Upper lobe of left lung (tissue), 6 donors: ENCODE data around the gene SRSF9. TPM values are rescaled to one million over a fixed set of nuclear protein-coding genes. Genes with fewer than 3 reads are reported as not detected.

Source experiments
- ATAC-seq, 2 donors: fragments of 200-7000 bp; cut with Tn5 transposase; one replicate each; pipeline ENCODE4 v1.9.1; 2022; ENCODE audit warnings: mild to moderate bottlenecking in 2 of 2, moderate library complexity in 2 of 2; ENCODE audit not compliant: low FRiP score in 2 of 2
- DNase-seq, 2 donors: peaks; one replicate each; pipeline ENCODE4 v3.0.0-alpha.2; 2019 to 2020
- H3K27ac ChIP-seq, 4 donors: fragments of 200-600 bp; sonication (generic); one replicate each; pipeline ENCODE4 v1.5.1; 2016 to 2019
- H3K27me3 ChIP-seq, 4 donors: fragments of 200-600 bp; sonication (generic); one replicate each; pipeline ENCODE4 v1.5.1; 2017 to 2019
- H3K36me3 ChIP-seq, 4 donors: fragments of 200-600 bp; sonication (generic); one replicate each; pipeline ENCODE4 v1.5.1; 2016 to 2019
- H3K4me1 ChIP-seq, 4 donors: fragments of 200-600 bp; sonication (generic); one replicate each; pipeline ENCODE4 v1.5.1; 2018 to 2019
- H3K4me3 ChIP-seq, 4 donors: fragments of 200-600 bp; sonication (generic); one replicate each; pipeline ENCODE4 v1.5.1; 2017 to 2019; ENCODE audit warnings: mild to moderate bottlenecking in 2 of 4, moderate library complexity in 1 of 4
- H3K9me3 ChIP-seq, 4 donors: fragments of 200-600 bp; sonication (generic); one replicate each; pipeline ENCODE4 v1.5.1; 2018 to 2019
- CTCF ChIP-seq, 6 experiments: fragments of 450-650 bp in 4 of 6; fragments of 200-600 bp in 2 of 6; sonication (generic) in 2 of 6; IDR thresholded peaks; one replicate each; pipeline ENCODE4 v1.5.1; 2016 to 2019; ENCODE audit warnings: antibody characterized with exemption in 6 of 6
- EP300 ChIP-seq, 4 donors: sonication (generic); formaldehyde crosslinking; IDR thresholded peaks; one replicate each; pipeline ENCODE4 v1.5.1; 2017; ENCODE audit warnings: antibody characterized with exemption in 4 of 4, control low read depth in 2 of 4
- POLR2A ChIP-seq, 4 donors: fragments of 450-650 bp; IDR thresholded peaks; one replicate each; pipeline ENCODE4 v1.5.1; 2016 to 2017; ENCODE audit warnings: antibody characterized with exemption in 4 of 4, mild to moderate bottlenecking in 2 of 4
- POLR2AphosphoS5 ChIP-seq, 2 donors: sonication (generic); formaldehyde crosslinking; IDR thresholded peaks; one replicate each; pipeline ENCODE4 v1.5.1; 2017; ENCODE audit warnings: antibody characterized with exemption in 2 of 2
- WGBS, 2 donors: methylation state at CpG; one replicate each; pipeline ENCODE4 v1.1.5; 2017 to 2018; 5-methylcytosine and 5-hydroxymethylcytosine counted together
- total RNA-seq, 6 donors: library from RNA; depleted of rRNA in 4 of 6; stranded (reverse); fragments of >200 nt in 4 of 6; gene quantifications; one replicate each; pipeline versions ENCODE4 v1.1.0 to v1.2.1, GENCODE V29; 2016 to 2021
- donor health status: DM: no; HTN: no; CAD: no; lungs with moderate emphysema.
- donor health status: DM: no; HTN: yes; CAD: no; lungs with severe emphysema.

SRSF9 gene
- total RNA-seq, 6 donors from 2014 or later, result 74.5 to 127 (median 107) TPM

- Histone ChIP-seq H3K27me3 (no peaks in the 10 kb centered on the region), H3K4me1 (peaks cover 0 to 3% (median 0%) of the 10 kb centered on the region in 4 donors), H3K36me3 (no peaks in the 10 kb centered on the region), H3K4me3 (no peak overlapping the region), H3K9me3 (no peaks in the 10 kb centered on the region), H3K27ac (no peak overlapping the region)
- no peak for ATAC-seq
- no peak for DNase-seq
- TF ChIP-seq POLR2AphosphoS5 (IDR thresholded peaks at IDR 0.05) (no peak), POLR2A (IDR thresholded peaks at IDR 0.05) (no peak), CTCF (IDR thresholded peaks at IDR 0.05) (no peak), EP300 (IDR thresholded peaks at IDR 0.05) (no peak)
- 72% methylated on average over 7 of the region's 7 CpGs for WGBS, 2 donors
Measured at GRCh38 chr12:120429368-120429767, 40.2 kb downstream of the SRSF9 start.

- no peak for ATAC-seq
- DNase-seq, result no peak
- Histone ChIP-seq H3K4me3 (no peak overlapping the region), H3K4me1 (peaks cover 0 to 3% (median 0%) of the 10 kb centered on the region in 4 donors), H3K9me3 (no peaks in the 10 kb centered on the region), H3K36me3 (no peaks in the 10 kb centered on the region), H3K27me3 (no peaks in the 10 kb centered on the region), H3K27ac (no peak overlapping the region)
- no peak for TF ChIP-seq EP300 (IDR thresholded peaks at IDR 0.05)
- no peak for TF ChIP-seq POLR2AphosphoS5 (IDR thresholded peaks at IDR 0.05)
- 63 to 68% methylated on average over 8 of the region's 8 CpGs for WGBS, 2 donors
Measured at GRCh38 chr12:120428597-120429229, 40.8 kb downstream of the SRSF9 start.

- no peak for TF ChIP-seq POLR2A (IDR thresholded peaks at IDR 0.05)
- no peak for TF ChIP-seq CTCF (IDR thresholded peaks at IDR 0.05)
- no peaks in the 10 kb centered on the region for H3K9me3 ChIP-seq
- 85 to 87% methylated on average over 3 of the region's 3 CpGs for WGBS, 2 donors
- H3K27me3 ChIP-seq, result no peaks in the 10 kb centered on the region
- ATAC-seq (no peak), DNase-seq (no peak)
- no peaks in the 10 kb centered on the region for H3K36me3 ChIP-seq
- no peak overlapping the region for H3K4me3 ChIP-seq
- no peak overlapping the region for H3K27ac ChIP-seq
- H3K4me1 ChIP-seq, result peaks cover 0 to 3% (median 0%) of the 10 kb centered on the region in 4 donors
Measured at GRCh38 chr12:120425797-120426196, 43.8 kb downstream of the SRSF9 start.

GRCh38 chr12:120422892-120423456, 46.6 kb downstream of the SRSF9 start:
- ATAC-seq (no peak), DNase-seq (no peak)
- TF ChIP-seq POLR2AphosphoS5 (IDR thresholded peaks at IDR 0.05) (no peak), EP300 (IDR thresholded peaks at IDR 0.05) (no peak), POLR2A (IDR thresholded peaks at IDR 0.05) (no peak), CTCF (IDR thresholded peaks at IDR 0.05) (no peak)
- no peak overlapping the region for H3K27ac ChIP-seq
- H3K4me1 ChIP-seq, result no peaks in the 10 kb centered on the region
- 56 to 68% methylated on average over 7 of the region's 7 CpGs for WGBS, 2 donors
- no peaks in the 10 kb centered on the region for H3K36me3 ChIP-seq
- no peak overlapping the region for H3K4me3 ChIP-seq
- no peaks in the 10 kb centered on the region for H3K27me3 ChIP-seq
- no peaks in the 10 kb centered on the region for H3K9me3 ChIP-seq

GRCh38 chr12:120421701-120422100, 47.8 kb downstream of the SRSF9 start:
- Histone ChIP-seq H3K4me1 (no peaks in the 10 kb centered on the region), H3K27ac (no peak overlapping the region), H3K36me3 (no peaks in the 10 kb centered on the region), H3K4me3 (no peak overlapping the region), H3K9me3 (no peaks in the 10 kb centered on the region), H3K27me3 (no peaks in the 10 kb centered on the region)
- ATAC-seq (no peak), DNase-seq (no peak)
- TF ChIP-seq POLR2AphosphoS5 (IDR thresholded peaks at IDR 0.05) (no peak), POLR2A (IDR thresholded peaks at IDR 0.05) (no peak), CTCF (IDR thresholded peaks at IDR 0.05) (no peak), EP300 (IDR thresholded peaks at IDR 0.05) (no peak)
- 91 to 92% methylated on average over 4 of the region's 4 CpGs for WGBS, 2 donors
